Fibroblast of skin of left quadriceps (primary cell): Measurements from ENCODE around the gene DIAPH3.
A peak's percentile ranks its signal among the peaks of the same experiment; 100 is the strongest.

Experiments
- DNase-seq, 2 experiments: peaks; one replicate each; pipeline ENCODE4 v3.0.0-alpha.2; 2013; ENCODE audit warnings: low read depth in 2 of 2

DIAPH3 gene

DNA sequence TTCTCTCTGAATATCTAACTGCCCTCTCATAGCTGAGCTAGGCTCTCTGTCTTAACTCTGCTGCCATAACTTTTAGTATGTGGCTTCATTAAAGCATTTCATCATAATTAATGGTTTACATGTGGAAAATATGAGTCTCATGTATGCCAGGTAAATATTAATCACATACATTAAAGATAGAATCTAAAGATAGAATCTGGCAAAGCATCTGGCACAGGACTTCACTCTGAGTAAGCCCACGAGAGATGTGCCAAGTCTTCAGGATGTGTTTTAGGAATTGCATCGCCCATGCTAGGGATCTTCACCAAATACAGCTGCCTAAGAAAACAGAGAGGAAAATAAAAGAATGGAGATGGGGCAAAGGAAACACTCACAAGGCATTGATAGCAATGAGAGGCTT, 285.8 kb downstream of the DIAPH3 start:
- peak; percentile 45 to 52 for DNase-seq

DNA sequence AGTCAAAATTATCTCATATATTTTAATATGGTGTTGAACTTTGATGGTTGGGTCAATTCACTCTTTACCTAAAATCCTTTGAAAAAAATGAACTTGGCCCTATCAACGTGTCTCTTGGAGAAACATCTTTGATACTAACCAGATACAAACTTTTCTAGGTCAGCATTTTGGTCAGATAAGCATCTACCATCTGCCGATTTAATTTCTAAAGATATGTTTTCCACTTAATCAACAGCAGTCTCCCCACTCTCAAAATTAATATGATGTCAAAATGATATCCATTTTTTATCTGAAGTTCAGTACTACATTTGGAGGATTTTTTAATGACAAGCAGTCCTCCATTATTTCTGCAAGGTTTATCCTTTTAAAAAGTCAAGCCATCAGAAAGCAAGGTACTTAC, 288.8 kb downstream of the DIAPH3 start:
- DNase-seq = no peak

DNA sequence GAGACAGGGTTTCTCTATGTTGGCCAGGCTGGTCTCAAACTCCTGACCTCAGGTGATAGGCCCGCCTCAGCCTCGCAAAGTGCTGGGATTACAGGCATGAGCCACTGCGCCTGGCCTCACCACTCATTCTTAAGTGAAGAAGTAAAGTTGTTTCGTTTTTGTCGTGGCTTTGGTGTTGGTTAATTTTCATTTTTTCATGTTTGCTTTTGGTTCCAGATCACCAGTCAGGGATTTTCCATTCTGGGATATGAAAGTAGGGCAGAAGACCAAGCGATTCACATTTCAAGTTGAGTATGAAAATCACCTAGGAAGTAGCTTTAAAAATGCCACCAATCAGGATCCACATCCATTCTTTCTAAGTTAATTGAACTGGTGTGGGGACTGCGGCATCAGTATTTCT, 289.9 kb downstream of the DIAPH3 start:
- DNase-seq = no peak

DNA sequence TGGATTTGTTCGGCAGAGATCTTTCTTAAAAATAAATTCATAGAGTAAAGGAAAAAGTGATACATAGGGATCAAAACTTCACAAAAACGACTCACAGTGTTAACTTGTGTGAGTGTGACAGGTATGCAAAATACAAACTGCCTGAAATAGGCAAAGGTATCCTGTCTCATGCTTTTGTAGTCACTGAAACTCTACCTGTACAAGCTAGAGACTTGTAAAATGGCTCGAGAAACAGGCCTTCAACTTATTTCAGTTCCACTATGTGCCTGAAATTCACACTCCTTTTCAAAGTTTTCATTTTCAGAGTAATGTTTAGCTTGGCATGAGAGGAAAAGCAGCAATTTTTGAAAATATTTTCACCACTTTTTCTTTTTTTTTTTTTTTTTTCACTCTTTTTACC, 290.4 kb downstream of the DIAPH3 start:
- no peak for DNase-seq

DNA sequence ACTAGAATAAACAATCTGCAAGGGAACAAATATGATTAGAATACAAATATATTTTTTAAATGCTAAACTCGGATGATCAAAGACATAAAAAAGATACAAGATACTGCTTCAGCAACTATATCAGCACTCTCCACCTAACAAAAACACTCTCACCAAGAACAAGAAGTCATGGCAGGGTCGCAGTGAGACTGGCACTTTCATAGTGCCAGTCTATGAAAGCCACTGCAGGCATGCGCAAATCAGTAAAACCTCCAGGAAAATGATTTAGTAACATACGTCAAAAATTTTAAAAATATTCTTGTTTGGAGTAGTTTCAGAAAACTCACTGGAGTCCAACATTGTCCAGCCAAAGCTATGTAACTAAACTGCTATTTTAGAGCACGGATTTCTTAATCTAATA, 295.9 kb downstream of the DIAPH3 start:
- no peak for DNase-seq

DNA sequence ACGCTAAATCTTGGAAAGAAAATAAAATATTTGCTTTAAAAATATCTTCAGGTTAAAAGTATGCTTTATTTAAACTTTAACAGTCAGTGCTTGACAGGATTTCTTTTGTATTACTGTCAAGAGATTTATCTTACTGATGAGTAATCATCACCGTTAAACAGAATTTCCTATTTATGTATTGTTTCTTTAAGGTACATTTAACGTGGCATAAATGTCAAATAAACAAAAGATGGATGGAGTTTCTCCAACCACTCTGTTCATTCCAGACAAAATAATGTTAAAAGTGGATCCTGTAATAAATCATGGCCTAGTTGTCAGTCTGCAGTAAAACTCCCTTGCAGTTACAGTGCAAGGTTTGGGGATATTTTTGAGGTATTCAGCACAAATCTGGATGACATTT, 298.3 kb downstream of the DIAPH3 start:
- no peak for DNase-seq

DNA sequence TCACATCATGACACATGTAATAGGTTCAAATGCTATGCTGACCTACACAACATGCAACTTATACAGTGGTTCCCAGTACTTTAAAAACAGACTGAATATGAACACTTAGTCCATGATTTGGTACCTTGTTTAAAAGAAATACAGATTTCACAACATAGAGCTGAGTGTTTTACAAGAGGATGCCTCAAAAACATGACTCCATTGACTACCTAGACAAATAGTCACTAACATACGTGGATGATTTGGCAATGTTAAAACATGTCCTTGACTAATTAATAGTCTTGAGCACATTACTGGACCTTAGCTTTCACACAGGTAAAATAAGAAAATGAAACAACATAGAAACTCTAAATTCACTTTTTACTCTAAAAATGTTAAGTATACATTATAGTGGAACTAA, 300.1 kb downstream of the DIAPH3 start:
- no peak for DNase-seq

DNA sequence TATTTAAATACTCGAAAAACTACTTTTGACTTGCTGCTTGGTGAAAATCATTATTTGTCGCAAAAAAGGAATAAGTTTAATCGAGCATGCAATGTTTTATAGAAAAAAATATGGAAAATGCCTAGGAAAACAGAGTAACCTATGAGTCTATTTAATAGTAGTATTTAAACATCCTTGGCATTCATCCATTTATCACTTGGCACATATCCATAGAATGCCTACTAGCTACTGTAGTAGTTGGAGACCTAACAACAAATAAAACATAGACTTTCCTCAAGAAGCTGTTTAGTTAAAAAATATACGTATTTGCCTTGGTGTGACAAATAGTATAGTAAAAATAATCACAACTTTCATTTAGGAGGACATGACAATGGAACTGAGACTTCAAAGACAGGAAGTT, 302.1 kb downstream of the DIAPH3 start:
- no peak for DNase-seq

DNA sequence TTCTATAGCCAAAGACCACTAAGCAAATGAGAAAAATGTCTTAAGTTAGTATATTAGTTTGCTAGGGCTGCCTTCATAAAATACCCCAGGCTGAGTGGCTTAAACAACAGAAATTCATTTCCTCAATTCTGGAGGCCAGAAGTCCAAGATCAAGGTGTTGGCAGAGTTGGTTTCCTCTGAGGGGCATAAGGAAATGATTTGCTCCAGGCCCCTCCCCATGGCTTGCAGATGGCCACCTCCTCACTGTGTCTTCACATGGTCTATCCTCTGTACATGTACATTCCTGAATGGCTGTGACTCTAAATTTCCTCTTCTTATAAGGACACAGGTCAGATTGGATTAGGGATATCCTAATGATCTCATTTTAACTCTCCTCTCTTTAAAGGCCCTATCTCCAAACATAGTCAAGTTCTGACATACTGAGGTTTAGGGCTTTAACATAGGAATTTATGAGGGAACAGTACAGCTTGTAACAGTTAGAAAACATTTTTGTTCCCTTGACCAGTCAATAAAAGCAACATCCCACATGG, 307.4 kb downstream of the DIAPH3 start:
- no peak for DNase-seq

DNA sequence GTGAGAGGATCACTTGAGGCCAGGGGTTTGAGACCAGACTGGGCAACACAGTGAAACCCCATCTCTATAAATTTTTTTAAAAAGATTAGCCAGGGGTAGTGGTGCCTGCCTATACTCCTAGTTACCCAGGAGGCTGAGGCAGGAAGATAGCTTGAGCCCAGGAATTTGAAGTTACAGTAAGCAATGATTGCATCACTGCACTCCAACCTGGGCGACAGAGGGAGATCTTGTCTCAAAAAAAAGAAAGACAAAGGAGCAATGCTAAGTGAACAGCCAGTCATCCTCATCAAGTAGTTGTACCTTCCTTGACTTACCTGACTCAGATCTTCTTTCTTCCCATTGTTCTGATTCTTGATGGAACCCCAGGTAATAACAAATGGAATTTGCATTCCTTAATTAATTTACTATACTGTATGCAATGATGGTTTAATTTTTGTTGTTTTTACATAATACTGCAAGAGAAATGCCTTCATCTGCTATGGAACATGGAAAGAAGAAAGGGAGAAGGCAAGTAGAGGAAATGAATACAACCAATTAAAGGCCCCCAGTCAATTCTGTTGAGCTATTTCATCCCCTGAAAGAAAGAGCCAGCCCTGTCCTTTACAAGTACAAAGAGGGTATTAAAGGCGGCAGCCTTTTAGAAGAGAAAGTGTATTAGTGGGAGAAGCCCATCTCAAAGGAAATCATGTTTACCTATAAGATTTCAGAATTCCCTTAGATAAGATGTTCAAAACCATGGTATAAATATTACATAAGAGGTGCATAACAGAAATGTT, 316.7 kb downstream of the DIAPH3 start:
- DNase-seq = no peak

DNA sequence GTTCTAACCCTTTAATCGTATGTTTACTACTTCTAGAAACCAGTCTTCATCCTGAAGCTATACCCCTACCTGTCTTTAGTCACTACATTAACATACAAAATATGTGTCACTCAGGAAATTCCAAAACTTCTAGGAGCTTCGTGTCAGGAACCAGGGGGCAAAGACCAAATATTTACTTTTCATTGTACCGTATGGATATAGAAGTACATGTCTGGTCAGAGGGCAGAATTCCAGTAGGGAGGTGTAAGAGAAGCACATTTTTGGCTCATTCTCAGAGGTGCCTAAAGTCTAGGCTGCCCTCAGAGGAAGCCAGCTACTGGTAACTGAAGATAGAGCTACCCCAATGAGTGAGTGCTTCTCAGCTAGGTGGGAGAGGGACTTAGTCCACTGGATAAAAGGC, 320.7 kb downstream of the DIAPH3 start:
- no peak for DNase-seq

DNA sequence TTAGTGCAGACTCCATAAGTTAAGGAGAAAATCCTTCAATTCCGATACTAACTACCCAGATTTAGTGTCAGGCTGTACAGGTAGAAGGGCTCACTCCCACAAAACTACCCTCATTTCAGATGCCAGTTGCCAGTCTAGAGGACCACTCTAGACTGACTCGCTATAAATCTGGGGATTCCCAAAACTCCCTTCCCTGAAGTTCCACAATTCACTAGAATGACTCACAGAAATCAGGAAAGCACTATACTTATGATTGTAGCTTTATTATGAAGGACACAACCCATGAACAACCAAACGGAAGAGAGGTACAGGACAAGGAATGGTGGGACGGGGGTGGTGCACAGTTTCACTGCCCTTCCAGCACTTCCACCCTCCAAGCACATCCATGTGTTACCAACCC, 321.2 kb downstream of the DIAPH3 start:
- DNase-seq = no peak

DNA sequence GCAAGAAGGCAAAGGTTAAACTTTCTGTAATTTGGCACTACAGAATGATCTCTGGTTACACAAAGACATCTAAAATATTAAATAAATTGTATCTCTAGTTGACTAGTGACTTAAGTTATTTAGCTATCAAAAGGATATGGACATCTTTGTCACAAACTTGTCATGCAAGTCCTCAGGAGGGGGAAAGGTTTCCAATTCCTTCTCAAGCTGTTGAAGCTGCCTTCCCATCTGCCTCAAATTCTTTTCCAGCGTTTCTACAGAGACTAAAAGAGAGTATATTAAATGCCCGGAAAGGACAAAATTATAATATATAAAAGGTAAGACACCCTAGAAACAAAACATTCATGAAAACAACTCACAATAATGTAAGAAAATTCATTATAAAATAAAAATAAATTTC, 324.5 kb downstream of the DIAPH3 start:
- no peak for DNase-seq

DNA sequence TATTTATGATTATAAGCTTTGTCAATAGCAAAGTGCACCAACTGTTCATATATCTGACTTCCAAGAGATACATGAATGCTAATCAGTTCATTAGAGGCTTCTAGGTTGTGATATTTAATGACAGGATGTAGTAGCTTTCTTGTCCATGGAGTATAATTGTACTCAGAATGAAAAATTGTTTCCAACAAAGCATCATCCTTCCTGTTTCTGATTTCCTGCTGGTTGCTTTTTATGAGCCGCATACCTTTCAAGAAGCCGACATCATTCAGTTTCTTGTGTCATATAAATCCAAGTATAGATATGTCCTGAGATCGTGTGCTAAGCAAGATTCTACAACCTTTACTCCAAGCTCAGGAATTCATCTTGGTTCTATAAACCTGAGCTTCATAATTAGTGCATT, 326.6 kb downstream of the DIAPH3 start:
- no peak for DNase-seq

DNA sequence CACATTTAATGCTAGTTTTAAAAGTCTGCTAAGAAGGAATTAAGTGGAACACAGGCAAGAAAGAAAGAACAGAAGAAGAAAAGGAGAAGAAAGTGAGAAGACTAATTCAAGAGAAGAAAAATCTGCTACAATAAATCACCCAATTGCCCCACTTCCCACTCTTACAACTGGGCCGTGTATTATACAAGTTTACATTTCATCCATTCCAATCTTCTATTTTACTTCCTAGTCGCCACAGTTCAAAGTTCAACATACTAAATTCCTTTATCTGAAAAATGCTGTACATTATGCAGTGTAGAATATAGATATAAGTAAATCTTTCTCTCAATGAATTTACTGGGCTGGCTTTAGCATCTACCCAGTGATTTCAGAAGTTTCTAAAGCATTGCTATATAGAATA, 328.2 kb downstream of the DIAPH3 start:
- DNase-seq = no peak

DNA sequence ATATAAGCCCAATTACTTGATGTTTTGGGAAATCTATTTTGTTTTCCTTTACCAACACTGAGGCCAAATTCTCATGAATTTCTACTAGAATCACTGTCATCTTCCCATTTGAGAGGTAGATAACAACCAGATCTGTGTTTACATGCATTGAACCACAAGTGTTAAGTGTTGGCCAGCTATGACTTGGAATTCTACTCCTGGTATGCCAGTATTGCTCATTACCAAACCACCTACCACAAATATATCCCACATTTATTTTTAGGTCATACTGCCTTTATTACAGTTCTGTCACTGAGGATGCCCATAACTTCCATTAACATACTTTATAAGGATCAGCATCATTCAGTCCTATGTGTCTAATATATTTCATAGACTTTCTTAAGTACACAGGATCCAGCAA, 328.9 kb downstream of the DIAPH3 start:
- peak; percentile 26 to 28 for DNase-seq

DNA sequence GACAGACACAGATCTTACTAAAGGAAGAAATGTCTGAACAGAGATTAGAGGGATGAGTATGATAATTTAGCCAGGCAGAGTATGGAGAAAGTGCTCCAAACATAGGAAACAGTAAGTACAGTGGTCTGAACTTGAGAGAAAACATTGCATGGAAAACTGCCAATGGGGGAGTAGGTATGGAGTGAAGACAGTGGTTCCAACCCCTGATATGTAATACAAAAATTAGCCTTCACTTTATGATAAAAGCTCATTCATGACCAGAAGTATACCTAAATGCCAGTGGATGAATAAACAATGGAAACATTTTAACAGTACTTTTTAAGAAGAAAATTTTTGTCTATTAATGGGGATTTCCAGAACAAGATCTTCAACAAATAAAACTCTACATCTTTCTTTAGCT, 334.0 kb downstream of the DIAPH3 start:
- DNase-seq = no peak

DNA sequence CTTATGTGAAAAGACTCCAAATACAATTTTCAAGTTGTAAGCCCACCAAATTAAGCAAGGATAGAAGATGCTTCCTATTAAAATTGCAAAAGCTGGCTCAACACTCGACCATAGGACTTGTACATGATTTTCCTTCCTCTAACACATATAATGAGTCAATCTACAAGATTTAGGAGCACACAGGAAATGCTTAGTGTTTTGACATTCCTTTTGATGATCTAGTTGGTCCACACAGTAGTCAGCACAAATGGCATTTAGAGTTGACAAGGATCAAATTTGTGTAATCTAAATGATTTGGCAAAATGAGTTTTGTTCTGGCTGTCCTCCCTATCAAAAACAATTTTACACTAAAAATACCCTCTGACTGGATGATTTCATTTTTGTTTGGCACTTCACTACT, 340.2 kb downstream of the DIAPH3 start:
- DNase-seq = peak; percentile 20 to 24

DNA sequence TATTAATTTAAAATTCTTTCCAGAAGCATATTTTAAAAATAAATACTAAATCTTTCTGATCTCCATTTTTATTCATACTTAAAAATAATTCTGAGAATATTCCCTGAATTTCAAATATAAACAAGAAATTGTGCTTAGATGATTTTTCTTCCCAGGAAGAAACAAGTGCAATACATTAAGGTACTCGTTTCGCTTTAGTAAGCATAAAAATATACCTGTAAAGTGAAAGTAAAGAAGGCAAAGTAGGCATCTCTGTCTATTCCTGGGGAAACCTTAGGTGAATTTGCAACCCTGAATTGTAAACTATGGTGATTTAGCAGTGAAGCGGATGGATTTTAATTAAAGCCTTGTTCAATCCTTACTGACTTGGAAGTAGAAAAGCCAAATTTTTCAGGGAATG, 354.2 kb downstream of the DIAPH3 start:
- DNase-seq = no peak

DNA sequence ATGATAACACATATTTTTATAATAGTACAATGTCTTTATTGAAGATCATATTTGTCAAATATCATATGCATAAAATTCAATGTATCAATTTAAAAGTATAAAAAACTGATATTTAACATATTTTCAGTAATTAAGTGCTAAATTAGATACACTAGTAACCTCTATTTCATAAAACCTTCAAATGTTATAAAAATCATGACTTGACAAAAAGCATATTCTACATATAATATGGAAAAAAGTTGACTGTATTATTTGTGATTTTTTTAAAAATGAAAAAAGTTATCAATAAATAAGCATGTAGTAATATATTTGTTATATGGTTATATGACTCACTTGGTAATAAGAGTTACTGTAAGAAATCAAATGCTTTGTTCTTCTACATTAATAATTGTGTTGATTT, 356.9 kb downstream of the DIAPH3 start:
- DNase-seq = no peak

DNA sequence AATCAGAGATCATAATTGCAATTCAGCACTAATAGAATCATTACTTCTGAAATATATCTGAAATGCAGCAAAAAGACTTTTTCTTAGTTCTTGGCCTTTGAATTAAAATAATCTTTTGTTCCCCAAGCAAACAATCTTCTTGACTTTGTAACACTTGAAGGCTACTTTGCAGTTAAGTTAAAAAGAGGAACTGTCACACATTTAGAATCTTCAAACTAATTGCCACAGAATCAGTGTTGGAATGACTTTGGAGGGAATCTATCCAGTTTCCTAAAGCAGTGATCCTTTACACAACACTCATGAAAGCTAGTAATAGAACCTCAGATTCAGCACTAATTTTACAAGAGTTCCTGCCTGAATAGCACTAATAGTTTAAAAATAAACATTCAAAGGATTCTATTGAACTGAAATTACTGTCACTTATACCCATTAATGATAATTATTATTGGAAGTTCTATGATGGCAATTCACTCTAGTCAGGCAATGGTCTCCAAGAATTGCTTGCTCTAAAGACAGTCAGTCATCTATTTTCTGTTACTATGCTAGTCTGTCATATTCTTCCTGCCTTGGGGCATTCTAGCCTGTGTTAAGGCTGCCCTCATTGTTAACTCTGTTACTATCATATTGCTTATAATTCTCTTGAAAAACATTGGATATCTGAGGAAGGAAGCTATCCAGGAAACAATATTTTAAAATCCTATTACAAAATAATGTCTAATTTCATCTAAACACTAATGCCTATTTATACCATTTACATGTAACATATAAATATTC, 362.4 kb downstream of the DIAPH3 start:
- DNase-seq = no peak

DNA sequence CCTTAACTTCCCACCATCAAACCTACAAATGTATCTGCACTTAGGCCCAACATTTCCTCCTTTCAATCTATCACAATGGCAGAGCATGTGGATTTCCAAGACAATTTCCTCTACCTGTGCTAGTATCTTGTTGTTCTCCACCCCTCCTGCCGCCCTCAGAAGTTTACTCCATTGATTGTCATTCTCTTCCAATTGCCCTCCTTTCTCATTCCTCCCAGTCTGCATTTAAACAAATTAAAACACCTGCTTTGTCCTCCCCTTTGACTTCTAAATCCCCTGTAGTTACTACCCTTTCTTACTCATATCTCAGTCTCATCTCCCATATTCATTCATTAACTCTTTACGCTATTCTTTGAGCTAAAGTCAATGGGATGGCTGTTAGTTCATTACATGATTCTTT, 370.6 kb downstream of the DIAPH3 start:
- DNase-seq = no peak

DNA sequence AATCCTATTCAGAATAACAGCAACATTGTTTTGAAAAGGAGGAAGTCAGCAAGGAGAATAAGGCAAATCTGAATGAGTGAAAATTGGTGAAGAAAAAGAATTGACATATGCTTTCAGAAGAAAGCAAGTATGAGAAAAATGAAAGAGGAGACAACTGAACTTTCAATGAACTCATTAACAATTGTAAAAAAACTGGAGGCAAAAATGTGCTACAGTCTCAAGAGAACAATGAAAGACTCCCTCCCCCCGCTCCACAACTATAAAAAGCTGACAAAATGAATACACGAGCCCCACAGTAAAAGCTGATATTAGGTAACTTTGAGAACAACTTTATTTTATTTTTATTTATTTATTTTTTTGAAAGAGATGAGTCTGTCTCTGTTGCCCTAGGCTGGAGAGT, 373.1 kb downstream of the DIAPH3 start:
- DNase-seq = peak in 1 of 2 experiments; percentile 25
